Subcutaneous adipose tissue (tissue), 4 donors: ENCODE results near the gene TIMM29. TPM values are rescaled to one million over a fixed set of nuclear protein-coding genes. Genes with fewer than 3 reads are reported as not detected.

ENCODE experiments used
- CTCF ChIP-seq: fragments of 450-650 bp; IDR thresholded peaks from one replicate; pipeline ENCODE4 v1.5.1; 2016; ENCODE audit warnings: low read depth, mild to moderate bottlenecking, control low read depth, antibody characterized with exemption, moderate library complexity
- total RNA-seq, 4 donors: library from RNA; depleted of rRNA; stranded (reverse); fragments of >200 nt; gene quantifications; one replicate each; pipeline ENCODE4 v1.1.0, GENCODE V29; 2016

The TIMM29 gene
- total RNA-seq: 10 to 100 TPM; 14.4 to 35.6 (median 20.9) TPM

DNA sequence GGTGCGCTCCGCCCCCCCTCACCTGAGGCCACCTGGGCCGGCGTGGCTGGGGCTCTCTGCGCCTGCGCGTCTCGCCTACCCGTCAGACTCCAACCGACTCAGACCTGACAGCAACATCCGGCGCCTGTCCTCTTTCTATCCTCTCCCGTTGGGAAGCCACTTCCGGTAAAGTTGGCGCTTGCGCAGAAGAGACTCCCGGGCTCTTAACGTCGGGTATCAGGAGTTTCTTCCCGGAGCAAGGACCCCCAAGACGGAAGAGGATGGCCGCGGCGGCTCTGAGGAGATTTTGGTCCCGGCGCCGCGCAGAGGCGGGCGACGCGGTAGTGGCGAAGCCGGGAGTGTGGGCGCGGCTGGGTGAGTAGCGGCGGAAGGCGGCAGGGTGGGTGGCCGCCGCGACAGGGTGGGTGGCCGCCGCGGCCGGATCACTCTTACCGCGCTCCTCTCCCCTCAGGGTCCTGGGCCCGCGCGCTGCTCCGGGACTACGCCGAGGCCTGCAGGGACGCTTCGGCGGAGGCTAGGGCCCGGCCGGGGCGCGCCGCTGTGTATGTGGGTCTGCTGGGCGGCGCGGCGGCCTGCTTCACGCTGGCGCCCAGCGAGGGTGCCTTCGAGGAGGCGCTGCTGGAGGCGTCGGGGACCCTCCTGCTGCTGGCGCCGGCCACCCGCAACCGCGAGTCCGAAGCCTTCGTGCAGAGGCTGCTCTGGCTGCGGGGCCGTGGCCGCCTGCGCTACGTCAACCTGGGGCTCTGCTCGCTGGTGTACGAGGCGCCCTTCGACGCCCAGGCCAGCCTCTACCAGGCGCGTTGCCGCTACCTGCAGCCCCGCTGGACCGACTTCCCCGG lies at the start of gene TIMM29, which contains the start of gene YIPF2:
Gene TIMM29, plus strand, starts transcription at position 249 of the 839 bp plus-strand sequence. Its CDS starts 12 bp downstream, at position 261.
Gene YIPF2, minus strand, starts transcription at position 77 of the 839 bp plus-strand sequence. CDS start 229 bp downstream, outside the sequence.
- no peak for TF ChIP-seq CTCF

- TF ChIP-seq CTCF: no peak
These were observed 47.1 kb upstream of the TIMM29 start for GRCh38 chr19:10881403-10882107.

DNA sequence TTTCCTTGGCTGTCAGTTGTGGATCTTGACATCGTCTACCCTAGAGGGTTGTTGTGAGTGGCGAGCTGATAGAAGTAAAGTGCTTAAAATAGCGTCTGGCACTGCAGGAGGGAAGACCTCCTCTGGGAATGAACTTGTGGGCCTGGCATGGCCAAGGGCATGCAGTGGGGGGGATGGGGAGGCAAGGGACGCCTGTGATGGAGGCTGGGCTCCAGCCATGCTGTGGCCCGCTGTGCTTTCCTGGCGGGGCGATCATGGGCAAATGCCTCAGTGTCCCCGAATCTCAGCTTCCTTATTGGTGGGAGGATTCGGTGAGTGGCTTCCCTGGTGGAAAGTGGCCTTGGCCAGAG lies 46.5 kb upstream of the TIMM29 start:
- no peak for TF ChIP-seq CTCF

- no peak for TF ChIP-seq CTCF
These were observed 44.3 kb upstream of the TIMM29 start for GRCh38 chr19:10884274-10884673.

DNA sequence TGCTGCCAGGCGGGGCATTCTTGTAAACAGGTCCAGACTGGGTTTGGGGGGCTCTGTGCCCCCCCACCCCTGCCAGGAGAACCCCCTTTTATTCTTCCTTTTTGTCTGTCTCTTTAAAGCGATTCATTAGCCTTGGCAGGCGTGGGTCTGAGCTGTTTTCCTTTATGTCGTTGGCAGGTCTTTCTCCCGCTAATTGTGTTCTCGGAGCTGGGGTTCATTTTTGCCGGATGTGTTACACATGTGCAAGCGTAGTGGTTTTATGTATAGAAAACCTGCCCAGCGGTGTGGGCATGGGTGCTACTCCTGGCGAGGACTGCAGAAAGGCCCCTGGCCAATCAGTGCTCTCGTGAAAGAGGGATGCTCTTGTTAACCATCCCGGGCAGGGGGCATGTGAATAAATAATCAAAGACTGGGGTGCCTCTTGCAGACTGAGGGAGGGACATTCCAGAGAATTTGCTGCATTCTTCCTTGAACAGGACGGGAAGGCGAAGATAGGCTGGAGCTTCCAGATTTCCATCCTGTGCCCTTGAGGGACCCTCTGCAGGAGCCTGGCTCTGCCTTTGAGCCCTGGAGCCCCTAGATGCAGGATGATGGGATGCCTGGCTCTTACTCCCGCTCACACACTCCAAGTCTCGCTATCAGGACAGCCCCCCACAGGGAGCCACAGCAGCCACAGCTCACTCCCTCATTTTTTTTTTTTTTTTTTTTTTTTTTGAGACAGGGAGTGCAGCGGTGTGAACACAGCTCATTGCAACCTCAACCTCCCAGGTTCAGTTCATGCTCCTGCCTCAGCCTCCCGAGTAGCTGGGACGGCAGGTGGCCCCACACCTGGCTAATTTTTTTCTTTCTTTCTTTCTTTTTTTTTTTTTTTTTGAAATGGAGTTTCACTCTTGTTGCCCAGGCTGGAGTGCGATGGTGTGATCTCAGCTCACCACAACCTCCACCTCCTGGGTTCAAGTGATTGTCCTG lies 43.1 kb upstream of the TIMM29 start:
- no peak for TF ChIP-seq CTCF

- no peak for TF ChIP-seq CTCF
These were observed 40.8 kb upstream of the TIMM29 start for GRCh38 chr19:10887616-10888367.
